DMS114 treated with DMSO at 0.1 percent for 48 hours (cell line): Measurements from ENCODE around the gene PCCB.
"Not testable (repeated sequence)": the region's sequence is repeated elsewhere in the genome, so short reads cannot be mapped to it uniquely, and the experiment has no call there.

Experiments
- DNase-seq: peaks from one replicate; lab custom pipeline; 2025; ENCODE audit not compliant: unreplicated experiment; lab: John Stamatoyannopoulos, UW

The PCCB gene

GRCh38 chr3:136261826-136262225, 11.7 kb downstream of the PCCB start:
- no peak for DNase-seq

GRCh38 chr3:136262559-136262958, 12.4 kb downstream of the PCCB start:
- DNase-seq = no peak

GRCh38 chr3:136263251-136263650, 13.1 kb downstream of the PCCB start:
- no peak for DNase-seq

GRCh38 chr3:136266468-136267125, 16.5 kb downstream of the PCCB start:
- DNase-seq = not testable (repeated sequence)

GRCh38 chr3:136267235-136267634, 17.1 kb downstream of the PCCB start:
- DNase-seq = no peak

GRCh38 chr3:136270179-136270578, 20.0 kb downstream of the PCCB start:
- no peak for DNase-seq

GRCh38 chr3:136271626-136272025, 21.5 kb downstream of the PCCB start:
- DNase-seq = not testable (repeated sequence)

- no peak for DNase-seq
Measured at GRCh38 chr3:136276049-136276755, 26.1 kb downstream of the PCCB start.

GRCh38 chr3:136277115-136277514, 27.0 kb downstream of the PCCB start:
- DNase-seq = no peak

GRCh38 chr3:136277634-136278033, 27.5 kb downstream of the PCCB start:
- no peak for DNase-seq

GRCh38 chr3:136279092-136279491, 29.0 kb downstream of the PCCB start:
- no peak for DNase-seq

- no peak for DNase-seq
Measured at GRCh38 chr3:136280961-136281360, 30.8 kb downstream of the PCCB start.

GRCh38 chr3:136281966-136282520, 31.9 kb downstream of the PCCB start:
- no peak for DNase-seq

GRCh38 chr3:136283627-136284026, 33.5 kb downstream of the PCCB start:
- DNase-seq = no peak

- no peak for DNase-seq
Measured at GRCh38 chr3:136291302-136291701, 41.2 kb downstream of the PCCB start.

- no peak for DNase-seq
Measured at GRCh38 chr3:136292500-136292899, 42.4 kb downstream of the PCCB start.

GRCh38 chr3:136293279-136293678, 43.1 kb downstream of the PCCB start:
- DNase-seq = no peak

GRCh38 chr3:136294176-136294575, 44.0 kb downstream of the PCCB start:
- DNase-seq = no peak

GRCh38 chr3:136296960-136297359, 46.8 kb downstream of the PCCB start:
- no peak for DNase-seq

- no peak for DNase-seq
Measured at GRCh38 chr3:136297826-136298225, 47.7 kb downstream of the PCCB start.

GRCh38 chr3:136300444-136300843, 50.3 kb downstream of the PCCB start:
- no peak for DNase-seq

- DNase-seq = peak; percentile 10
Measured at GRCh38 chr3:136305879-136306278, 55.7 kb downstream of the PCCB start.
